ENCODE data around the gene IL6R.

IL6R gene

GRCh38 chr1:154427173-154428139, 22.3 kb downstream of the IL6R start:
- DNase-seq, result no peak

DNA sequence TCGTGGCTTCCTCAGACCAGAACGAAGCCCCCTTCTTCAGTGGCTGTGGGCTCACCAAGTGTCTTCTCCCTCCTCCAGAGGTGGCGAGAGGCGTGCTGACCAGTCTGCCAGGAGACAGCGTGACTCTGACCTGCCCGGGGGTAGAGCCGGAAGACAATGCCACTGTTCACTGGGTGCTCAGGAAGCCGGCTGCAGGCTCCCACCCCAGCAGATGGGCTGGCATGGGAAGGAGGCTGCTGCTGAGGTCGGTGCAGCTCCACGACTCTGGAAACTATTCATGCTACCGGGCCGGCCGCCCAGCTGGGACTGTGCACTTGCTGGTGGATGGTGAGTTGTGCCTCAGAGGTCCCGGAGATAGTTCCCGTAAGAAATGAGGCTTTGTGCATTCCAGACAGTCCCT, 24.0 kb downstream of the IL6R start:
- DNase-seq, result no peak

DNA sequence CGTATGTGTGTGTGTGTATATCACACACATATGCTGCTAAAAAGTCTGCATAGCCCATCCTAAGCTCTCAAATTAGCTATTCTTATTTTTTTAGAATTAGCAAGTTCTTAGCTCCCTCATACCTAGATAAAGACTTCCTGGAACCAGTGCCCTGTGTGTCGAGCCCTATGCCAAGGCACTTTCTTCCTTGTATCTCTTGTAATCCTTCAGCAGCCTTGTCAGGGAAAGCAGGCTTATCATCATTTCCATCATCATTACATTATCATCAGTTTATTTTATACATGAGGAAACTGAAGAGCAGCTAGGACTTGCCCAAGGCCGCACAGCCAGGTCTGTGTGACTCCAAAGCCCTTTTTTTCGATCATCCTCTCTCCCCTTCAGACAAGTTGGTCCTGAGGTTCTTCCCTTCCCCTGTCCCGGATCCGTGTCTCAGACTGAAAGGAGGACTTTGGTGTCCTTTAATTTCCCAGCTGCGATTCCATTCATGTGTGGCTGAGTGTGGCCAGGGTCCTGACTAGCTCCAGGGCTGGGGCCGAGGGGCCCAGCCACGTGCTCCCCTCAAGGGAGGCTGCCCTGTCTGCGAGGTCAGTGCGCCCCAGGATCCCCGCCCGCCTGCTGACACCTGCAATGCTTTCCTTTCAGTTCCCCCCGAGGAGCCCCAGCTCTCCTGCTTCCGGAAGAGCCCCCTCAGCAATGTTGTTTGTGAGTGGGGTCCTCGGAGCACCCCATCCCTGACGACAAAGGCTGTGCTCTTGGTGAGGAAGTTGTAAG, 24.9 kb downstream of the IL6R start:
- no peak for DNase-seq

GRCh38 chr1:154430903-154431302, 25.8 kb downstream of the IL6R start:
- no peak for DNase-seq

GRCh38 chr1:154431586-154432373, 26.6 kb downstream of the IL6R start:
- DNase-seq, result no peak

- no peak for DNase-seq
These were observed 28.1 kb downstream of the IL6R start for GRCh38 chr1:154433161-154433764.

GRCh38 chr1:154434346-154435085, 29.4 kb downstream of the IL6R start:
- no peak for DNase-seq

DNA sequence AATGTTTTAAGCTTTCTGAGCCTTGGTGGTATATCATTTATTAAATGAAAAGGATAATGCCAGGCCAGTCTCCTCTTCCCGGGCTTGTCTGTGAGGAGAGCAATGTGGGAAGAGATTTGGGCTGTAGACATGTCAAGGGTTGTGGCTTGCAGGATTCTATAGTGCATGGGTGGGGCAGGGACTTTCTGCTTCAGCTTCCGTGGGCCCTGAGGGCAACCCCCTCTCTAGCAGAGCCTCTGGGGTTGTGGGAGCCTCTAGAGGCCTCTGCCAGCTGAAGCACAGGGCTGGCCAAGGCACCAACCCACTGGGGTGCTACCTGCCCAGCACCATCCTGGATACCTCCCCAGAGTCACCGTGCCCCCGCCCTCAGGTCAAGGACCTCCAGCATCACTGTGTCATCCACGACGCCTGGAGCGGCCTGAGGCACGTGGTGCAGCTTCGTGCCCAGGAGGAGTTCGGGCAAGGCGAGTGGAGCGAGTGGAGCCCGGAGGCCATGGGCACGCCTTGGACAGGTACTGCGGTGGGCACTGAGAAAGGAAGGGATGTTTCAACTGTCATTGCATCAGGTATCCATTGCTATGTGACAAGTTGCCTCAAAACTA, 30.6 kb downstream of the IL6R start:
- DNase-seq, result no peak

GRCh38 chr1:154436433-154436832, 31.3 kb downstream of the IL6R start:
- no peak for DNase-seq

GRCh38 chr1:154440036-154440804, 35.1 kb downstream of the IL6R start:
- no peak for DNase-seq

GRCh38 chr1:154441241-154441888, 36.2 kb downstream of the IL6R start:
- no peak for DNase-seq

- DNase-seq, result no peak
These were observed 37.0 kb downstream of the IL6R start for GRCh38 chr1:154442006-154442740.

DNA sequence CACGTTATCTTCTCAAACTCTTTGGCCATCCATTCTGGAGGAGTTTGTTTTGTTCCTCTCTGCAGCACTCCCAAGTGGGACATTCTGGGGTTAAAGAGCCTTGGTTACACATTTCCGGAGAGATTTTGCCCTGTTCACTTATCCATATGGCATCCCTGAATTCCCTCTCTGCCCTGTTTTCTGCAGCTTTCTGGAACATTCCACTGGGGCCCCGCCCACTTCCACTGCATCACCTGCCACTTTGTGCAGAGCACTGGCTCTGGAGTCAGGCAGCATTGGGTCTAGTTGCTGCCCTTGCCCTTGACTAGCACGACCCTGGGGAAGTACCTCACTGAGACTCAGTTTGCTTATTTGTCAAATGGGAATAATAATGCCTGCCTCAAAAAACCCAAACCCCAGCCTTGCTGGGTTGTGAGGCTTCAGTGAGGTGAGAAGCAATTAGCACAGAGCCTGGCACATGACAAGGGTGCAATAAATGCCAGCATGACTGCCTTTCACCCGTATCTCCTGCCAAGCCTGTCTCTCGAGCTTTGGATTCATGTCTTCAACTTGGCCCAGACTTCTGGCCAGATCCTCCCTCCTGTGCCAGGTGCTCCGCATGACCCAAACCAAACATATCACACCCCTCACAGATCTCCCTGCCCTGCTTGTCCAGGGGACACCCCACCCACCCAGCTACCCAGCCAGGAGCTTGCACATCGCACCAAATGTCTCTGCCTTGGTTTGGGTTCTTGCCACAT, 38.3 kb downstream of the IL6R start:
- no peak for DNase-seq

GRCh38 chr1:154445040-154445472, 39.9 kb downstream of the IL6R start:
- DNase-seq, result no peak

DNA sequence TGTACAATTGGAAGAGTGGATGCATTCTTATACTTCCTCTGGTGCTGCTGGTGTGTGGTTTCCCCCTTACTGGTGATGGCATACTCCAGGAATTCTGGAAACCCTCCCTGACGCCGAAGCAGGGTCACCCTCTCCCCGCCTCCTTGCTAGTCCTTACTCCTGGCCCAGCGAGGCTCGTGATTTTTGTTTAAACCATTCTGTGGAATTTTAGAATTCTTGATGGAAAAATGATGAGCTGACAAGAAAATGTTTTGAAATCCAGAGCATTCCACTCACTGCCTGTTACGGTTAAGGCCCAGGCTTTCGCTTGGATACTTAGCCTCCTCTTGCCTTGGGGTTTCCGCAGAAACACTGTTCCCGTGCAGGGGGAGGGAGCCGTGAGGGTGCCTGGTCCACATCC, 41.1 kb downstream of the IL6R start:
- no peak for DNase-seq

DNA sequence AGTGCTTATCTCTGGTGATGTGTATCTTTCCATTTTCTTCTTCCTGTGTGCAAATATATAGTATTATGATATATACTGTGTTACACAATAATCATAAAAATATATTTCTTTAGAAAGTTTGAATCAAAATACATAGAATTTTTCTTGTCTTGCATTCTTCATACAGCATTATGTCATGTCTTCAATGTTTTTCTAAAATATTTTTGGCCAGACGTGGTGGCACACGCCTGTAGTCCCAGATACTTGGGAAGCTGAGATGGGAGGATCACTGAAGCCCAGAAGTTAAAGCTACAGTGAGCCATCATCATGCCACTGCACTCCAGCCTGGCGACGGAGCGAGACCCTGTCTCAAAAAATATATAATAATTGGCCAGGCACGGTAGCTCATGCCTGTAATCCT, 41.6 kb downstream of the IL6R start:
- DNase-seq, result no peak

- no peak for DNase-seq
These were observed 43.2 kb downstream of the IL6R start for GRCh38 chr1:154448331-154448811.

DNA sequence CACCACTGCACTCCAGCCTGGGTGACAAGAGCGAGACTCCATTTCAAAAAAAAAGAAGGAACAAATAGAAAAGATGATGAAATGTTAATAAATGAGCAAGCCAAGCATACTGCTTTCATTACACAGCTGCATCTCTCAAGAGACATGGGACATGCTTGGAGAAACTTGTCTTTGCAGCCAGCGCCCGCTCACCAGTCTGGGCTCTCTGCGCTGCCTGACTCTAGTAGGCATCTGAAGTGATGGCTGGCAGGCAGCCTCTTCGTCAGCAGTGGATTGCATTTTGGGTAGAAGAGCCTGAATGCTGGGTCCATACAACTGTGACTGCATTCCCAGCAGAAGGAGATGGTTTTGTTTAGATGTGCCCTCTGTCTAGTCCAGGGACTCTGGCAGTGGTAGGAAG, 48.0 kb downstream of the IL6R start:
- DNase-seq, result no peak
